Heart left ventricle (tissue), 16 donors: Measurements from ENCODE around the gene ADRM1. TPM values are rescaled to one million over a fixed set of nuclear protein-coding genes. Genes with fewer than 3 reads are reported as not detected.
A peak's percentile ranks its signal among the peaks of the same experiment; 100 is the strongest.

ENCODE experiments used
- ATAC-seq, 4 donors: fragments of 200-7000 bp; cut with Tn5 transposase; one replicate each; pipeline ENCODE4 v1.9.1; 2020 to 2022; ENCODE audit warnings: moderate library complexity in 4 of 4, mild to moderate bottlenecking in 3 of 4, moderate number of reproducible peaks in 1 of 4
- DNase-seq, 5 donors: peaks; one replicate each; pipeline ENCODE4 v3.0.0-alpha.2; 2020
- H3K27ac ChIP-seq, 12 donors: fragments of 200-600 bp; sonication (generic) in 4 of 12; one replicate each; pipeline versions ENCODE4 v1.5.0 to v1.8.0; 2016 to 2022; ENCODE audit warnings: mild to moderate bottlenecking in 2 of 12
- H3K27me3 ChIP-seq, 9 donors: fragments of 200-600 bp; sonication (generic) in 2 of 9; one replicate each; pipeline versions ENCODE4 v1.5.1 to v1.8.0; 2016 to 2022; ENCODE audit warnings: mild to moderate bottlenecking in 3 of 9
- H3K36me3 ChIP-seq, 9 donors: fragments of 200-600 bp; sonication (generic) in 2 of 9; one replicate each; pipeline versions ENCODE4 v1.5.0 to v1.8.0; 2018 to 2022; ENCODE audit warnings: mild to moderate bottlenecking in 2 of 9
- H3K4me1 ChIP-seq, 12 donors: fragments of 200-600 bp; sonication (generic) in 4 of 12; one replicate each; pipeline versions ENCODE4 v1.5.0 to v1.8.0; 2016 to 2022; ENCODE audit warnings: mild to moderate bottlenecking in 3 of 12
- H3K4me3 ChIP-seq, 12 donors: fragments of 200-600 bp; sonication (generic) in 4 of 12; one replicate each; pipeline versions ENCODE4 v1.5.0 to v1.8.0; 2017 to 2022; ENCODE audit warnings: mild to moderate bottlenecking in 9 of 12, moderate library complexity in 4 of 12
- H3K9me3 ChIP-seq, 12 donors: fragments of 200-600 bp; sonication (generic) in 4 of 12; one replicate each; pipeline versions ENCODE4 v1.5.0 to v1.8.0; 2016 to 2022; ENCODE audit warnings: mild to moderate bottlenecking in 1 of 12
- CTCF ChIP-seq, 12 donors: fragments of 200-600 bp; sonication (generic) in 4 of 12; IDR thresholded peaks; one replicate each; pipeline versions ENCODE4 v1.5.0 to v1.8.0; 2018 to 2022; ENCODE audit warnings: antibody characterized with exemption in 12 of 12, mild to moderate bottlenecking in 5 of 12
- POLR2A ChIP-seq, 2 donors: fragments of 450-650 bp; IDR thresholded peaks; one replicate each; pipeline ENCODE4 v1.6.1; 2017; ENCODE audit warnings: antibody characterized with exemption in 2 of 2, mild to moderate bottlenecking in 2 of 2, moderate library complexity in 2 of 2
- WGBS, 4 donors: extraction: QIAGEN DNeasy Blood & Tissue Kit in 2 of 4; methylation state at CpG; one replicate each; pipeline versions ENCODE4 v1.1.5 to v1.1.7; 2013 to 2018; 5-methylcytosine and 5-hydroxymethylcytosine counted together
- intact Hi-C, 10 donors: fragments of 100-400 bp; cut with DNase I; formaldehyde crosslinking; loops; one replicate each; pipeline versions ENCODE4 v1.11.1 to v1.14.2; 2022
- microRNA-seq, 4 donors: library from miRNA; unstranded; fragments of <30 nt; microRNA quantifications; one replicate each; pipeline versions ENCODE4 to v1.2.0, GENCODE V29; 2017 to 2020
- polyA plus RNA-seq, 2 donors: library from polyadenylated mRNA; stranded (reverse); fragments of 200-250 nt; gene quantifications; one replicate each; pipeline ENCODE4 v1.2.3, GENCODE V29; 2013
- total RNA-seq, 9 donors: library from RNA; depleted of rRNA in 2 of 9; stranded (reverse); fragments of >200 nt in 2 of 9; fragmentation: NEBNext Ultra II Directional in 3 of 9; extraction: Animal tissue kit (Norgen Biotek cat#: 25700) in 3 of 9; gene quantifications; one replicate each; pipeline versions ENCODE4 v1.1.0 to v1.2.4, GENCODE V29; 2016 to 2023
- donor health status: ischemic (EF 13 %, LVEDD 7.1; RV severe dilation, severe dysfunction).
- donor health status: healthy with polysubstance abuse.
- donor health status: DM: no; HTN: yes; CAD: no.
- donor health status: DM: no; HTN: no; CAD: no.
- donor health status: ischemic (EF 25% LVEDD 6.9; RV normal size, moderate dysfunction).
- donor health status: ischemic (EF 25% LVEDD 5.7; RV mildly dilated, moderate dysfunction).
- donor health status: healthy.
- donor health status: DM: yes; HTN: yes; CAD: no.
- donor health status: ischemic (EF 35%, LVEDD 5.7; RV mildly dilated, moderate dysfunction).
- donor health status: nonischemic (EF 11% LVEDD 7.7; RV severe dilation, severe dysfunction).
- donor health status: DM: yes; HTN: yes; CAD: no.
- donor health status: PGD.
- donor health status: ischemic (EF 29% LVEDD 5.4; RV normal size, mild dysfunction).
- donor health status: nonischemic (EF 23%, LVEDD 6.1; RV moderate dilation, normal function).

Gene ADRM1
- total and polyA plus RNA-seq, 11 donors, result 66.8 to 218 (median 79.9) TPM

GRCh38 chr20:62357187-62357667 lies 54.4 kb downstream of the ADRM1 start:
- Histone ChIP-seq H3K9me3 (no peaks in the 10 kb centered on the region), H3K4me1 (peaks cover 36 to 96% (median 84%) of the 10 kb centered on the region in 12 donors), H3K27ac (peak overlapping the region; percentile 69 to 97 (median 93)), H3K27me3 (peaks cover 0 to 4% (median 0%) of the 10 kb centered on the region in 9 donors), H3K36me3 (peaks cover 0 to 19% (median under 1%) of the 10 kb centered on the region in 9 donors), H3K4me3 (peak overlapping the region in 11 of 12 donors; percentile 2 to 48 (median 34))
- DNase-seq, result peak; percentile 85 to 92 (median 87)
- 7 to 27% (median 11%) methylated on average over 4 to 25 of the region's 25 CpGs for WGBS, 4 donors
- TF ChIP-seq POLR2A (IDR thresholded peaks at IDR 0.05) (peak in 1 of 2 donors; percentile 12), CTCF (IDR thresholded peaks at IDR 0.05) (no peak)
- peak; percentile 17 to 56 (median 44) for ATAC-seq
- intact Hi-C loops, result loop anchor here in 4 of 10 donors (2.0 to 10.0 kb wide), 4 partner anchors 24 to 55 kb away; partner anchors contain the start of gene ADRM1 (in 2 of the 4)

- Histone ChIP-seq H3K9me3 (no peaks in the 10 kb centered on the region), H3K36me3 (peaks cover 0 to 18% (median 0%) of the 10 kb centered on the region in 9 donors), H3K4me3 (peak overlapping the region in 9 of 12 donors; percentile 15 to 48 (median 36)), H3K4me1 (peaks cover 40 to 96% (median 88%) of the 10 kb centered on the region in 12 donors), H3K27ac (peak overlapping the region; percentile 69 to 97 (median 93)), H3K27me3 (peaks cover 0 to 4% (median 0%) of the 10 kb centered on the region in 9 donors)
- ATAC-seq (no peak), DNase-seq (peak in 3 of 5 donors; percentile 47 to 62 (median 58))
- TF ChIP-seq POLR2A (IDR thresholded peaks at IDR 0.05), result no peak
- no peak for TF ChIP-seq CTCF (IDR thresholded peaks at IDR 0.05)
- intact Hi-C loops, result loop anchor here in 4 of 10 donors (2.0 to 10.0 kb wide), 4 partner anchors 23 to 55 kb away; partner anchors contain the start of gene ADRM1 (in 2 of the 4)
- WGBS, 4 donors, result 28 to 56% (median 43%) methylated on average over 4 to 7 of the region's 7 CpGs
These were observed 54.9 kb downstream of the ADRM1 start for GRCh38 chr20:62357681-62358080.

Small RNA genes lying within 50 kb of the gene (microRNA-seq; reads per million reads assigned to microRNA genes)
- 0 to 2.6 (median 0.51) reads per million in 4 donors for gene MIR4758

Other genes with a start within 250 kb of the ADRM1 start
- 10 to 100 TPM in 7 of 9 donors, 1 to 10 TPM in 2; 7.8 to 37.7 (median 11.4) TPM for gene TAF4, start 237.1 kb upstream of the ADRM1 start, total RNA-seq
- 1 to 10 TPM; 4.5 to 6.1 TPM for gene TAF4, start 237.1 kb upstream of the ADRM1 start, polyA plus RNA-seq
- 10 to 100 TPM; 38.6 to 64.7 (median 54.6) TPM for gene LSM14B, start 180.5 kb upstream of the ADRM1 start, total RNA-seq
- gene LSM14B, start 180.5 kb upstream of the ADRM1 start, polyA plus RNA-seq, result 10 to 100 TPM; 26.1 to 60.0 TPM
- gene PSMA7, start 159.6 kb upstream of the ADRM1 start, total RNA-seq, result 100 to 1,000 TPM; 172 to 432 (median 233) TPM
- gene PSMA7, start 159.6 kb upstream of the ADRM1 start, polyA plus RNA-seq, result 100 to 1,000 TPM; 220 to 472 TPM
- gene SS18L1, start 159.2 kb upstream of the ADRM1 start, total RNA-seq, result 10 to 100 TPM in 2 of 9 donors, 1 to 10 TPM in 7; 6.5 to 12.4 (median 8.6) TPM
- 1 to 10 TPM; 7.8 to 7.9 TPM for gene SS18L1, start 159.2 kb upstream of the ADRM1 start, polyA plus RNA-seq
- gene MTG2, start 120.0 kb upstream of the ADRM1 start, total RNA-seq, result 10 to 100 TPM; 20.7 to 36.8 (median 26.5) TPM
- gene MTG2, start 120.0 kb upstream of the ADRM1 start, polyA plus RNA-seq, result 10 to 100 TPM; 28.9 to 40.7 TPM
- gene HRH3, start 82.7 kb upstream of the ADRM1 start, total RNA-seq, result not detected
- gene HRH3, start 82.7 kb upstream of the ADRM1 start, polyA plus RNA-seq, result not detected
- 10 to 100 TPM; 20.7 to 57.9 (median 40.3) TPM for gene OSBPL2, start 64.5 kb upstream of the ADRM1 start, total RNA-seq
- gene OSBPL2, start 64.5 kb upstream of the ADRM1 start, polyA plus RNA-seq, result 10 to 100 TPM; 20.0 to 21.7 TPM
- gene LAMA5, start 64.3 kb downstream of the ADRM1 start, total RNA-seq, result 100 to 1,000 TPM in 1 of 9 donors, 10 to 100 TPM in 8; 57.4 to 107 (median 73.6) TPM
- gene LAMA5, start 64.3 kb downstream of the ADRM1 start, polyA plus RNA-seq, result 100 to 1,000 TPM in 1 of 2 donors, 10 to 100 TPM in 1; 72.0 to 128 TPM
- gene RPS21, start 84.1 kb downstream of the ADRM1 start, total RNA-seq, result 100 to 1,000 TPM; 434 to 831 (median 670) TPM
- 1,000 to 10,000 TPM; 1,943 to 3,051 TPM for gene RPS21, start 84.1 kb downstream of the ADRM1 start, polyA plus RNA-seq
- gene CABLES2, start 104.3 kb downstream of the ADRM1 start, total RNA-seq, result 10 to 100 TPM in 2 of 9 donors, 1 to 10 TPM in 7; 6.1 to 12.0 (median 8.8) TPM
- gene CABLES2, start 104.3 kb downstream of the ADRM1 start, polyA plus RNA-seq, result 10 to 100 TPM in 1 of 2 donors, 1 to 10 TPM in 1; 2.9 to 10.7 TPM
- not detected for gene RBBP8NL, start 124.5 kb downstream of the ADRM1 start, total RNA-seq
- not detected for gene RBBP8NL, start 124.5 kb downstream of the ADRM1 start, polyA plus RNA-seq
- gene GATA5, start 173.0 kb downstream of the ADRM1 start, total RNA-seq, result 1 to 10 TPM in 4 of 9 donors, under 1 TPM in 5; 0.21 to 7.4 (median 0.83) TPM
- gene GATA5, start 173.0 kb downstream of the ADRM1 start, polyA plus RNA-seq, result 1 to 10 TPM in 1 of 2 donors, under 1 TPM in 1; 0.98 to 1.6 TPM